GM12891 (cell line): Measurements from ENCODE around the gene NFATC2.

Experiments
- POLR2A ChIP-seq: IDR thresholded peaks from 2 replicates; pipeline ENCODE4 v1.6.1; 2011; ENCODE audit warnings: low read depth, low read length, control low read depth
- POLR2AphosphoS5 ChIP-seq: IDR thresholded peaks from 2 replicates; pipeline ENCODE4 v1.6.1; 2011; ENCODE audit warnings: low read depth, low read length, control low read depth
- POU2F2 ChIP-seq: IDR thresholded peaks from 2 replicates; pipeline ENCODE4 v1.6.1; 2011; ENCODE audit warnings: low read depth, mild to moderate bottlenecking, control low read depth, low read length, moderate library complexity
- SPI1 ChIP-seq: IDR thresholded peaks from 2 replicates; pipeline ENCODE4 v1.6.1; 2011; ENCODE audit warnings: low read depth, low read length, control low read depth
- TAF1 ChIP-seq: IDR thresholded peaks from 2 replicates; pipeline ENCODE4 v1.6.1; 2011; ENCODE audit warnings: low read depth, low read length, control low read depth

DNA sequence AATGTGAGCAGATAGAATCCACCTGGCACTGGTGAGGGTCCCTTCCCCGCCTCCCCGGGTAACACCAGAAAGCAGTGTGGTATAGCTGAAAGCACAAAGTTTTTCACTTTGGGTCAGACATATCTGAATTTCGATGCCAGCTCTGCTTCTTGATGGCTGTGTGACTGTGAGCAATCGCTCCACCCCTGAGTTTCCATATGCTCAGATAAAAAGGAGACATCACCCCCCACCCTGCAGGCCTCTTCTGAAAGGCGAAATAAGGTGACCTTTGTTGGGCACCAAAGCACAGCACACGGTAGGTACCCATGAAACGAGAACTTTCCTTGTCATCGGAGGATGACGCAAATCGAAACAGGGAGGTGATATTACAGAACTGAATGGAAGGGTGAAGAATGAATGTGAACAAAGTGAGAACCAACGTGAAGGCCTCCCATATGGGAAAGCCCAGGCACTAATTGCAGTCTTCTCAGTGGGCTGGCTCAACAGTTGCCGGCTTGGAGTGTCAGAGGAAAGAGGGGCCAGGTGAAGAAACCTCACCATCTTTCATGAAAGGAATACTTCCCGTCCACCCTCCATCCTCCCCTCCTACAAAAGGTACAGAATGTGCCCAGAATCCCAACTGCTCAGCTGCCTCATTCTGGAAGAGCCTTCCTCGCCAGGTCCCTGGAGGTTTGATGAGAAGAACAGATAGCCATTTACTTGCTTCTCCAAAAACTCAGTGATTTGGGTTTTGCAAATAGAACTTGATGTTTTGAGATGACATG is 61.8 kb downstream of the NFATC2 start:
- TF ChIP-seq TAF1, result no peak
- no peak for TF ChIP-seq POLR2A
- no peak for TF ChIP-seq POLR2AphosphoS5
- TF ChIP-seq POU2F2, result no peak
- no peak for TF ChIP-seq SPI1
